Measurements from ENCODE around the gene BACH2. TPM values are rescaled to one million over a fixed set of nuclear protein-coding genes. Genes with fewer than 3 reads are reported as not detected.

BACH2 gene
- polyA plus RNA-seq, 4 donors, result 9.7 to 12.2 (median 10.3) TPM

DNA sequence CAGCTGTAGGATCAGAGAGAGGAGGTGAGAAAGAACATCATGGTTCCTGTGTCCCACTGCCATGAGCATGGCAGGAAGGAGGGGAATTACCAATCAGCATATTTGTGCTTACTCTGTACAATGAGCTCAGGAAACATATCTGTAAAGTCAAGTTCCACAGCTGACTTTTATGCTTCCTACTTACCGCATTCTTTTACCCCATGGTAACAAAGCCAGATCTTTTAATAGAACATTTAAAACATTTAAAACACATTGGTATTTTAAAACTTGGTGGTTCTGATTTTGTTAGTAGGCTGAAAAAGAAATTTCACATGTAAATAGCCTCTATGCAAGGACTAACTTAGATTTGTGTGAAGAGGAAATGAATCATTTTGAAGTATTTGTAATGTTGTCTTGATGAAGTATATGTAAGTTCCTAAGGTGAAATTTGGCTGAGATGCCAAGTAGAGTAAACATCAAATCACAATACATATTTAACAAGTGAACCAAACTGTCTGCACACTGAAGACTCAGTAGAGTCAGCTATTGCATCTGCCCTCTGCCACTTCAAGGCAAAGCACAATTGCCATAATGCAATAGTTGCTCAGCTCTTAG, 287.6 kb downstream of the BACH2 start:
- no peak for DNase-seq (ENCODE audit: low read depth in 4 of 4, low spot score in 3 of 4)

DNA sequence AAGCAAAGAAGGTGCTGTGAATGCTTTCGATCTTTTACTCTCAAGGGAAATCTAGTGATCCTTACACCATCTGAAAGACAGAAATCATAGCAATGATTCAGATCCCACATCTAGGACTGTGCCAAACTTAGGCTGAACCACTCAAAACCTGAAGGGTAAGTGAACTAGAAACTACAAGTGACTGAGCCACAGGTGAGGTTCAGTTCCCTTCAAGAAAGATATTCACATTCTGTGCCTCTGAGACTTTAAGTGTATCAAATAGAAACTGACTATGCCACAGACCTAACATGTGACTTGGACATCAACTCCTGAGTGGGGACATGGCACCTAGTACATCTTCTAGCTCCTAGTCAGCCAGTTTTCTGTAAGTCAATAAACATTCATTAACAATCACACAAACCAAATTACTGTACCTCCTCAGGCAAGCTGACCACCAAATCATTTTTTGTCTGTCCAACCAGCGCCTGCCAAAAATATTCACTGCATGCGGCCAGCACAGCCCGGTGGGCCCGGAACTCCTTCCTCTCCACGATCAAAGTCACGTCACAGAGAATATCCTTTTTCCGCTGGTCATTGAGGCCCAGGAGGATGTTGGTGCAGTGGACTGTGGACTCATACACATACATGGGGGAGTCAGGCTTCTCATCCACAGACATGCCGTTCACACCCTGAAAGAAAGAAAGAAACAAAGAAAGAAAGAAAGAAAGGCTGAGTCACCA, 288.3 kb downstream of the BACH2 start:
- no peak for DNase-seq (ENCODE audit: low read depth in 4 of 4, low spot score in 3 of 4)

GRCh38 chr6:90005048-90005827, 291.4 kb downstream of the BACH2 start:
- no peak for DNase-seq (ENCODE audit: low read depth in 4 of 4, low spot score in 3 of 4)

DNA sequence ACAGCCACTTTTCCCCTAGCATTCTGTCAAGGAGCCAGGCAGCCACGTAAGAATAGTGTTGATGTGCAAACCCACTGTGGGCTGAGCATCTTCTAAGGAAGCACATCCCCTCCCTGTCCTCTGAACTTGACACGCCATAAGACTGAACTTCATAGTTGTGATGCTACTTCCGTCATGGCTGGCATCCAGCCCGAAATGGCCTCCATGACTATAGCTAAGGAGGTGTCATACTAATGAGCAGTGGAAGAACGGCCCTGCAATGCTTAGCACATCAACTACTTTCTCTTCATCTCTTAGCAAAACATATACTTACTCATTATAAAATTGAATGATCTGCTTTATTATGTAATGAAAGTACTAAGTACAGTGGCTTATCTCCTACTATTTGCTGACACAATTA, 292.1 kb downstream of the BACH2 start:
- no peak for DNase-seq (ENCODE audit: low read depth in 4 of 4, low spot score in 3 of 4)

GRCh38 chr6:90003941-90004340, 292.7 kb downstream of the BACH2 start:
- no peak for DNase-seq (ENCODE audit: low read depth in 4 of 4, low spot score in 3 of 4)

DNA sequence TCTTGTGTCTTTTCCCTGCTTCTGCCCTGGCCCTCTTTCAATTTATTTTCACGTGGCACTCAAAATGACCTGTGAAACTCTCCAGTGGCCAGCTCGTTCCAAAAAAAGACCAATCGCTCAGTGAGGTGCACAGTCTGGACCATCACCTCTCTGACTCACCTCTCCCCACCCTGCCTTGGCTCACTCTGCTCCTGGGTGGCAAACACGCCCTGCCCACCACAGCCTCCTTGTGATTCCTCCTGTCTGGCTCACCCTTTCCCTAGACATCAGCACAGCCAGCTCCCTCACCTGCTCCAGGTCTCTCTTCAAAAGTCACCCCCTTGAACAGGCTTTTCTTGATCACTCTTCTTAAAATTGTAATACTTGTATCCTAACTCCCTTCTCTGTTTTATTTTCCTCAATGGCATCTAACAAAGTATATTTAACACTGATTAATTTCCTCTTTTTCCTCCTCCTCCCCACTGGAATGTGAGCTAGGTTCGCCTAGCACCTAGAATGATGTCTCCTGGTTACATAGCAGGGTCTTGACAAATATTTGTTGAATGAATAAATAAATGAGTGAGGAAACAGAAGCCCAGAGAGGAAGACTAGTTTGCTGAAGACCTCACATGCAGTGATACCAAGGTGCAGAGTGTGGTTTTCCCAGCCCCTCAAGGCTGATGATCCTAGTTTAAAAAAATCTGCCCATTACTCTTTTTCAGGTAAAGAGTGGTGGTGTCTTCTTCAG, 293.4 kb downstream of the BACH2 start:
- no peak for DNase-seq (ENCODE audit: low read depth in 4 of 4, low spot score in 3 of 4)

DNA sequence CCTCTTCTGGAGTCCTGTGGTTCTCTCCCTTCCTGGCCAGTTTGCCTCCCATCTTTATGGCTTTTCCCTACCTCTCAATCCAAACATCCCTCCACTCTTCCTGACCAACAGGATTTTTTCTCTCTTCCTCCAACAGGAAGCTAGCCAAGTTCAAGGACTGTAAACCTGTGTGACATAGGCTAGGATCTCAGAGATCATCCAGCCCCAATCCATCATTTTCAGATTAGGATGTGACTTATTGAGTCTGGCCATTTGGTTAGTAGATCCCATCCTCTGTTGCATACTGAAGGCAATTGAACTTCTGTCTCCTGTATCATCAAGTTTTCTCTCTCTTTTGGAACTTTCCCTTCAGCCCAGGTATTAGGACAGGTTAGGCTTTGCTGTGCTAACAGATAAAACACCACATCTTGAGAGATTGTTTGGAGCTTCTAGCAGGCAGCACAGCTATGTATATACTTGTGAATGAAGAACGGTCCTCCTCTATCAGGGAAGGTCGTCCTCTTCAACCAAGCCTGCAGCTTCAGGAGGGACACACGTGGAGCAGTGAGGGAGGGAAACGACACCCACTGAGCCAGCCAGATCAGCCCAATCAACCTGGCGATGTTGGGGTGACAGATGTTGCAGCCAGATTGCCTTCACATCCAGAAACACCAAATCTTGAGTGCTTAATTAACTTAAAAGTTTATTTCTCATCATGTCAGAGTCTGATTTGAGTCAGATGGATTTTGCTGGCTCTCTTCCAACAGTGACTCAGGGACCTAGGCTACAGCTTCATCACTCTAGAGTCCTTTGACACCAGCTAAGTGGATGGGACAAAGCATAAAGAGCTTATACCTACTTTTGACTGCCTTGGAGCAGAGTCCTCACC, 295.5 kb downstream of the BACH2 start:
- DNase-seq (ENCODE audit: low read depth in 4 of 4, low spot score in 3 of 4), result no peak

GRCh38 chr6:89999945-90000825, 296.5 kb downstream of the BACH2 start:
- no peak for DNase-seq (ENCODE audit: low read depth in 4 of 4, low spot score in 3 of 4)

GRCh38 chr6:89999154-89999553, 297.5 kb downstream of the BACH2 start:
- DNase-seq (ENCODE audit: low read depth in 4 of 4, low spot score in 3 of 4), result no peak

- DNase-seq (ENCODE audit: low read depth in 4 of 4, low spot score in 3 of 4), result no peak
Measured at GRCh38 chr6:89997456-89998445, 298.9 kb downstream of the BACH2 start.

GRCh38 chr6:89993411-89993810, 303.2 kb downstream of the BACH2 start:
- no peak for DNase-seq (ENCODE audit: low read depth in 4 of 4, low spot score in 3 of 4)

GRCh38 chr6:89992818-89993217, 303.8 kb downstream of the BACH2 start:
- DNase-seq (ENCODE audit: low read depth in 4 of 4, low spot score in 3 of 4), result no peak

DNA sequence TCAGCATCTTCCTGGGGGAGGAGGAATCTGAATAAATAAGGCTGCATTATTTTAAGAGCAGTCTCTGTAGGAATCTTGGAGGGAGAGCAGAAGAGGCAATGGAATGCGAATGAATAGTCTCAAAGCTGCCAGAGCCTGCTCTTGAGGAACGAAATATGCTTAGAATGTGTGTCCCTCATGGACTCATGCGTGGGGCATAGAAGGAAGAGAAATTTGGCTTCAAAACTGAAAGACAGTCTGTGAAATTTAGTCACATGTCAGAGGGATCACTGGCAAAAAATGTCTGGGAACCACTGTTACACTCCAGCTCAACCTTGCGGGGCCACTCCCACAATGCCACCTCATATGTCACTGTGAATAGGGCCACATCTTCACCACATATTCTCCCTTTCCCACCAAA, 306.9 kb downstream of the BACH2 start:
- DNase-seq (ENCODE audit: low read depth in 4 of 4, low spot score in 3 of 4), result no peak

DNA sequence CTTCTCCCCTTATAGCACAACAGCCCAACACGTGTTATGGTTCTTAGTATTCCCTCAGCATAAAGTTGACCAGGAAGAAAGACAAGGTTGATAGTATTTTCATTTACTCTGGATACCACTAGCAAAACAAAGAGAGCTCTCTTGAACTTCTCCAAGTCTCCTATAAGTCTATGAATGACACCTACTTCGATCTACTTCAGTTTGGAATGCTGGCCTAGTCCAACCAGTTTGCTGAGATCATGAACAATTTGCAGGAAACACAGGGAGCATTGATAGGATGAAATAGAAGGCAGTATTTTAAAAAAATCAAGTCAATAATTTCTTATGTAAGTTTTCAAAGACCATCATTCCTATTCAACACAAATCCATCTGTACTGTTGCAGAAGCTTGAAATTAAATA, 308.8 kb downstream of the BACH2 start:
- no peak for DNase-seq (ENCODE audit: low read depth in 4 of 4, low spot score in 3 of 4)

DNA sequence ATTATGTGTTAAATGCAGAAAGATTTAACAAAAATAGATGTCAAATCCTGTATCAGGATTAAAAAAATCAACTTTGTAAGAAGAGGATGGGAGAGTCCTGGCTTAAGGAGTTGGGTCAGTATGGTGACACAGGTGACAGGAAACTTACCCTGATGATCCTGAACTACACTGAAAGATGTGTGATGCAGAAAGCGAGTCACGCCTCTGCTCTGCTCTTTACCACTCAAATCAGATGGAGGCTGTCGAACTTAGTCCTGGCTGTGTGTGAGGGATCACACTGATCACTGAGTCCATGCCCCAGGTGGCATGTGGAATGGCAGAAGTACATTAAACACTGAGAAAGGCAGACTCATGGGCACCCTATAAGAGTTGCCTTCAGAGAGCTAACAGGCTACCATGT, 309.5 kb downstream of the BACH2 start:
- DNase-seq (ENCODE audit: low read depth in 4 of 4, low spot score in 3 of 4), result no peak

GRCh38 chr6:89986650-89987074, 310.0 kb downstream of the BACH2 start:
- no peak for DNase-seq (ENCODE audit: low read depth in 4 of 4, low spot score in 3 of 4)

DNA sequence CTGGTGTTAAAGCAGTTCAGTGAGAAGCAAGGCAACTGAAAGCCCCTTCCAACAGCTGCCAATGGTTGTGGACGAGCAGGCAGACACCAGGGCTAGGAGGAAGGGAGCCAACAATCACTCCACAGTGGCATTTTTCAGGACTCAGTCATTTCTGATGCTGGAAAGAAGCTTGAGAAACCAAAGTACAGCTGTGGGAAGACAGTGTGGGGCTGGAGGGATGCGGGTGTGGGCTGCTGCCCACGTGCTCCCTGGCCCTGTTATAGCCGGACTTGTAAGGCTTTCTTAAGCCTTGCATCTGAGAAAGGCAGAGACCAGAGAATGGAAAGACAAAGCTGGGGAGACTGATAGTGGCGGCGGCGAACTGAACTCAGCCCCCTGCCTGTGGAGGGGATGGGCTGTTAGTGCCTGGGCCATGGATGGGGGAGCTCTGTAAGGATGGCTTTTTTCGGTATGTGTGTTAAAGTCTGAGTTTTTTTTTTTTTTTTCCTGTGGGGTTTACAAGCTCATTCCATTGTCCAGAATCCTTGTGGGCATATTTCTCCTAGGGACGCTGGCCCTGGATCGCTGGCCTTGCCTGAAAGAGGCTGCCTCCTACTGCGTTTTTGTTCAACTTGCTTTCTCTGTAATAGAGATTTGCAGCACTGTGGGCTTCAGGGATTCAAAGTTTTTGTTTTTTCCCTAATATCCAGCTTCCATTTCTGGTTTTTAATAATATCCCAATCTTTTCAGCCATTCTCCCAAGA, 310.7 kb downstream of the BACH2 start:
- no peak for DNase-seq (ENCODE audit: low read depth in 4 of 4, low spot score in 3 of 4)

Data from right renal pelvis (tissue), 4 donors.